WTC11 (cell line): Measurements from ENCODE around the gene MUC2.

Experiments used
- MLX ChIP-seq: sonication (generic); formaldehyde crosslinking; IDR thresholded peaks from 2 replicates; pipeline ENCODE4 v1.8.1; 2023; ENCODE audit warnings: mild to moderate bottlenecking, missing genetic modification reagents, moderate library complexity
- NR2C2 ChIP-seq: sonication (generic); formaldehyde crosslinking; IDR thresholded peaks from 2 replicates; pipeline ENCODE4 v1.8.0; 2022; ENCODE audit warnings: mild to moderate bottlenecking, missing genetic modification reagents
- SMAD3 ChIP-seq: sonication (generic); formaldehyde crosslinking; IDR thresholded peaks from 2 replicates; pipeline ENCODE4 v1.8.0; 2022; ENCODE audit warnings: missing genetic modification reagents, mild to moderate bottlenecking, borderline replicate concordance

- TF ChIP-seq SMAD3: no peak
- TF ChIP-seq MLX (CRISPR knock-in tag): no peak
- TF ChIP-seq NR2C2 (CRISPR knock-in tag): no peak
These were observed 37.7 kb upstream of the MUC2 start for GRCh38 chr11:1036931-1037330.
